Adipocyte (in vitro differentiated cells): Measurements from ENCODE around the gene DCANP1.

Experiments
- DNase-seq: peaks from one replicate; pipeline ENCODE4 v3.0.0-alpha.2; 2015; ENCODE audit warnings: low read depth
- H3K27me3 ChIP-seq: replicated peaks from 2 replicates; pipeline ENCODE4 v1.7.0; 2013; ENCODE audit warnings: mild to moderate bottlenecking, low read length, moderate library complexity; ENCODE audit not compliant: control insufficient read depth, insufficient read depth
- H3K36me3 ChIP-seq: 2 replicates; pipeline ENCODE4 v1.7.0; 2013; ENCODE audit warnings: low read length, mild to moderate bottlenecking, moderate library complexity; ENCODE audit not compliant: control insufficient read depth, insufficient read depth, severe bottlenecking
- H3K4me1 ChIP-seq: 2 replicates; pipeline ENCODE4 v1.7.0; 2013; ENCODE audit warnings: mild to moderate bottlenecking, low read length, moderate library complexity; ENCODE audit not compliant: control insufficient read depth, insufficient read depth
- H3K4me3 ChIP-seq: 2 replicates; pipeline ENCODE4 v1.7.0; 2013; ENCODE audit warnings: mild to moderate bottlenecking, low read length, moderate library complexity
- H3K9ac ChIP-seq: 2 replicates; pipeline ENCODE4 v1.7.0; 2013; ENCODE audit warnings: mild to moderate bottlenecking, low read length, moderate library complexity
- H3K9me3 ChIP-seq: 2 replicates; pipeline ENCODE4 v1.7.0; 2013; ENCODE audit warnings: mild to moderate bottlenecking, low read length, moderate library complexity; ENCODE audit not compliant: control insufficient read depth

DCANP1 gene

DNA sequence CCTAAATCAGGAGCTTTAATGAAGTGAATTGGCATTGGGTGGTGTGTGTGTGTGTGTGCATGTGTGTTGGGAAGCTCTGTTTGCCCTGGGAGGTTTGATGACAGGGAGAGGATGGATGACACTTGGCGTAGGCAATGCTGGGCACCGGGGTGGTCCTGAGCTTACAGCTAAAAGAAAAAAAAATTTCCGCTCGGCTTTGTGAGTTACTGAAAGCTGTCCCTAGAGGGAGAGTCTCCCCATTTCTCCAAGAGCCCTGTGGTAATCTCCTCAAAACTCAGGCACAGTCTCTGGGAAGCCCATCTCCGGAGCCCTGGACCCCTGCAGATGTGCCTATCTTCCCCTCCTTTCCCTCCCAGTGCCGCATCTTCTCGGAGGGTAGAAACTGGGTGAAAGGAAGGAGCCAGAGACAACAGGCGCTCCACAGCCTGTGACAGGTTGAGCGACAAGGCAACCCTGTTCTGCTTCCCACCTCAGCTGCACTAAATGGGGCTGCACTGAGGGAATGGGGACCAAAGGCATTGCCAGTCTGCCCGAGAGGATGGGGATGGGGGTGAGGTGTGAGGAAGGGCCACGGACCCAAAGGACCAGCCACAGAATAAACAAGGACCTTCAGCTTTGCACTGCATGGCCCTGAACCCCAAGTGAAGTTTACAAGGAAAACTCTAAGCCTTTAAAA is 40.8 kb upstream of the DCANP1 start:
- H3K9me3 ChIP-seq, result no peaks in the 10 kb centered on the region
- no peaks in the 10 kb centered on the region for H3K36me3 ChIP-seq
- H3K9ac ChIP-seq, result peak overlapping the region; percentile 68
- H3K4me3 ChIP-seq, result peak overlapping the region; percentile 66
- no peak for DNase-seq
- peaks cover 26% of the 10 kb centered on the region for H3K4me1 ChIP-seq
- peaks cover 42% of the 10 kb centered on the region for H3K27me3 ChIP-seq

DNA sequence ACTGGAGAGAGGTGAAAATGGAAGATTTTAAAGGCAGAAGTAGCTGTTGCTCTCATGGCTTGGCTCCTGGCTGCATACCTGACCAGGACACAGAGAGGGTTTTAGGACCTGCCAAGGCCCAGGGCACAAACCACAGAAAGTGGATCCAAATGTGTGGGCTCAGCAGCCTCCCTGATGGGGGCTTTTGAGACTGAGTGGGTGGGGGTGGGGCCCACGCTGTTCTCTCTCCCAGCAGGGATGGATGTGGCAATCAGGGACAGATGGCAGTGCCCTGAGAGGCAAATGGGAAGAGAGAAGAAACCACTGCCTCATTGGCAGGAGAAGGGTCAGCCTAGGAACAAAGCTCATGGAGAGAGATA is 39.9 kb upstream of the DCANP1 start:
- Histone ChIP-seq H3K4me1 (peaks cover 22% of the 10 kb centered on the region), H3K36me3 (no peaks in the 10 kb centered on the region), H3K9ac (no peak overlapping the region), H3K9me3 (no peaks in the 10 kb centered on the region), H3K27me3 (peaks cover 51% of the 10 kb centered on the region), H3K4me3 (no peak overlapping the region)
- no peak for DNase-seq

DNA sequence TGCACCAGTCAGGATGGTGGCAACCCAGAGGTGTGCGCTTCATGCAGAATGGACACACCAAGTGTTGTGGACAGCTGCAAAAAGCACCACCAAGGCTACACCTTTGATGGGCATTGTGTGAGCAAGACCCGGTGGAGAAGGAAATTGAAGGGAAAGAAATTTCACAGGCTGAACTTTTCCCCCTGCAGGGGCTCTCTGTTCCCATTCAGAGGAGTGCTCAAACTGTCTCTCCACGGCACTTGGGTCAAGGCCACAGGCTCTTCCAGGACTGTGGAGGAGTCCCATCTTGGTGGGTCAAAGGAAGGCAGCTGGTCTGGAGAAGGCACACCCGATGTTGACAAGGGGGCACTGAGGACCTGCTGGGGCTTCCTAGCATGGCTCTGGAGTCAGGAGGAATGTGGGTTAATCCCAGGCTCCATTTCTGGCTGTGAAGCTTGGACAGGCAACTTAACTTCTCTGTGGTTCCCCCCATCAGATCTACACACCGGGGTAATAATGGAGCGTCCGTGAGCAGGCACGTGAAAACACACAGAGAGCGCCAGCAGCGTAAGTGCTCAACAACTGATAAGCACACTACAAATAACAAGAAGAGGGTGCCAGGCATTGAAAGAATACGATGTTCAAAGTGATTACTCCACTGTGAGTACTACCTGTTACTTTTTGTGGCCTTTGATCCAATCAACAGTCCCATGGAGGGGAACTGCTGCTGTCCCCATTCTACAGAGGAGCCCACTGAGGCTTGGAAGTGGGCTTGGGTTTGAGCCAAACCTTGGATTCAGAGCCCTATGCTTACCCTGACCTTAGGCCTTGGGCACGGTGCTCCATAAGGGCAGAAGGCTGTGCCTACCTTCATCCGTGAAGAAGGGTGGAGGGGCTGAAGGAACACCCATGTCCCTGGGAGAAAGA is 39.2 kb upstream of the DCANP1 start:
- Histone ChIP-seq H3K36me3 (no peaks in the 10 kb centered on the region), H3K27me3 (peaks cover 56% of the 10 kb centered on the region), H3K9me3 (no peaks in the 10 kb centered on the region), H3K9ac (no peak overlapping the region), H3K4me3 (no peak overlapping the region), H3K4me1 (peaks cover 22% of the 10 kb centered on the region)
- no peak for DNase-seq

DNA sequence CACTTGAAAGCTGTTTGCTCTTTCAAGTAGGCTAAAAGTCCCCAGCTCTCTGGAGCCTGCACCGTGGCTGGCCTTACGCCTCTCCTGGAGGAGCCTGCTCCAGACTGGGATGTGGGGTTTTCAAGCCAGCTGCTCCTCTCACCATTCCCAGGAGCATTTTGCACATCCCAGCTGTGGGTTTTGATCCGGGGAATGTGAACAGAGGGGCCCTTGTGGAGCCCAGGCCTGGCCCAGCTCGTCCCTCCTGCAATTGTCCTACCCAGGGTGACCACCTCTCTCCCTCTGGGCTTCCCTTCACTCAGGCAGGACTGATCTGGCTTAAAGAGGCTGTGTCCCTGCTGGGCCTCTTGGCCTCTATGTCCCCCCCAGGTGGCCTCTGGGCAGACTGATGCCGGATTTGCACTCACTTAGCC is 37.5 kb upstream of the DCANP1 start:
- no peaks in the 10 kb centered on the region for H3K9me3 ChIP-seq
- H3K4me3 ChIP-seq, result no peak overlapping the region
- no peak for DNase-seq
- peaks cover 17% of the 10 kb centered on the region for H3K4me1 ChIP-seq
- H3K27me3 ChIP-seq, result peaks cover 55% of the 10 kb centered on the region
- no peak overlapping the region for H3K9ac ChIP-seq
- no peaks in the 10 kb centered on the region for H3K36me3 ChIP-seq

DNA sequence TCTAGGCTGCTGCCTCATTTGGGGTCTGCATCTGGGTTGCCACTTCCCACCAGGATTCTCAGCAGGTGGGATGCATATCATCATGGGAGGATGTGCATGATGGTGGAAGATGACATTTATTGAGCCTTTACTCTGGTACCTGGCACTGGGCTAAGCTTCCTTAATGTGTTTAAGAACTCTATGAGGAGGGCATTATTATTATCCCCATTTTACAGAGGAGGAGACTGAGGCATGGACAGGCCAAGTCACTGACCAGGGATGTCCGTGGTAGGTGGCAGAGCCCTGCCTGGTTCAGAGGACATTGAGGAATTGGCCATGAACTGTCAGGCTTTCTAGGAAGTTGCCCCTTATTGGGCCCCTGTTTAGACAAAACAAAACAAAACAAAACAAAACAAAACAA is 36.1 kb upstream of the DCANP1 start:
- Histone ChIP-seq H3K36me3 (no peaks in the 10 kb centered on the region), H3K27me3 (peaks cover 63% of the 10 kb centered on the region), H3K9ac (no peak overlapping the region), H3K4me3 (no peak overlapping the region), H3K9me3 (no peaks in the 10 kb centered on the region), H3K4me1 (peaks cover 6% of the 10 kb centered on the region)
- DNase-seq, result no peak

DNA sequence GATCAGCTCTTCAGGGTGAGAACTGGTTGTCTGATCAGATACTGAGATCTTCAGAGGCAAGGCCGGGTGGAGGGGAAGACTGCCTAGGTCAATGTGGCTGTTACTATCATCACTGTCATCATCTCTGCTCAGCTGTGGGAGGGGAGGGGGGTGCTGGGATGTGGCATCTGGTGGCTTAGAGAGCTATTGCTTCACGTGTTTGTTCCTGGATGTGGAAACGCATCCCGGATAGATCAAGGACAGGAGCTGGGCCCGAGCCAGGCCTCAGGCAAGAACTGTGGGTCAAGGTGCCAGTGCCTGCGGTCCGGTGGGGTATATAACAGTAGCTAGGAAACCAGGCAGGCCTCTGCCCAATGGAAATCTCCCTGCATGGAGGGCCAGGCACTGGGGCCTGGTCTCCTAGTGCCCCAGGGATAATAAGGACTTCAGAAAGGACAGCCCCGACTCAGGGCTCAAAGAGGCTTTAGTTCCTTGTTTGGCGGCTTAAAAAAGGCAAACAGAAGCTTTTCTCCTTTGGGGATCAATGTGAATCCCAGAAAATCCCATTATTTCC is 35.3 kb upstream of the DCANP1 start:
- Histone ChIP-seq H3K9ac (no peak overlapping the region), H3K4me3 (no peak overlapping the region), H3K9me3 (no peaks in the 10 kb centered on the region), H3K4me1 (peaks cover 3% of the 10 kb centered on the region), H3K36me3 (no peaks in the 10 kb centered on the region), H3K27me3 (peaks cover 68% of the 10 kb centered on the region)
- DNase-seq, result no peak

DNA sequence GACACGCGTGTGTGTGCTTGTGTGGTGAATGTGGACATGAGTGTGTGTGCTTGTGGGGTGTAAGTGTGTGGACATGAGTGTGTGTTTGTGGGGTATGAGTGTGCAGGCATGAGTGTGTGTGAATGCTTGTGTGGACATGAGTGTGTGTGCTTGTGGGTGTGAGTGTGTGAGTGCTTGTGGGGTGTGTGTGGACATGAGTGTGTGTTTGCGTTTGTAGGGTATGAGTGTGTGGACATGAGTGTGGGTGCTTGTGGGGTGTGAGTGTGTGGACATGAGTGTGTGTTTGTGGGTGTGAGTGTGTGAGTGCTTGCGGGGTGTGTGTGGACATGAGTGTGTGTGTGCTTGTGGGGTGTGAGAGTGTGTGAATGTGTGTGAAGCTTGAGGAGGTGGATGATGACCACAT is 34.8 kb upstream of the DCANP1 start:
- H3K27me3 ChIP-seq, result peaks cover 65% of the 10 kb centered on the region

DNA sequence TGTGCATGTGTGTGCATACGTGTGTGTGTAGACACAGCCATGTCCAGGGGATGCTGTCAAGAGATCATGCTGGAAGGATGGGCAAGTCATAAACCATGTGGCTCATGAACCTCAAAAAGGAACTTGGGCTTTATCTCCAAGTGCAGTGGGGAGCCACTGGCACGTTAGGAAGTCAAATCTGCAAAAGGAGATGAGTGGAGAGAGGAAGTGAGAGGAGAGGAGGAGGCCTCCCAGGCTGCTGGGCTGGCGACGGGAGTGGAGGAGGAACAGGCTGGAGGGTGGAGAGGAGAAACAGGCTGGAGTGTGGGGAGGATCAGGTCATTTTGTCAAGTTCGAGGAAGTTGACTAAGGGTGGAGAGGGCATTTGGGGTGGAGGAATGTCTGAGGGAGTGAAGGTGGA is 34.2 kb upstream of the DCANP1 start:
- Histone ChIP-seq H3K36me3 (no peaks in the 10 kb centered on the region), H3K4me3 (no peak overlapping the region), H3K4me1 (no peaks in the 10 kb centered on the region), H3K9me3 (no peaks in the 10 kb centered on the region), H3K9ac (no peak overlapping the region), H3K27me3 (peaks cover 65% of the 10 kb centered on the region)
- no peak for DNase-seq

More for the DNA sequence above, 34.8 kb upstream of the DCANP1 start:
- no peak for DNase-seq
- no peaks in the 10 kb centered on the region for H3K9me3 ChIP-seq
- H3K4me3 ChIP-seq, result no peak overlapping the region
- H3K4me1 ChIP-seq, result no peaks in the 10 kb centered on the region
- no peak overlapping the region for H3K9ac ChIP-seq
- H3K36me3 ChIP-seq, result no peaks in the 10 kb centered on the region

DNA sequence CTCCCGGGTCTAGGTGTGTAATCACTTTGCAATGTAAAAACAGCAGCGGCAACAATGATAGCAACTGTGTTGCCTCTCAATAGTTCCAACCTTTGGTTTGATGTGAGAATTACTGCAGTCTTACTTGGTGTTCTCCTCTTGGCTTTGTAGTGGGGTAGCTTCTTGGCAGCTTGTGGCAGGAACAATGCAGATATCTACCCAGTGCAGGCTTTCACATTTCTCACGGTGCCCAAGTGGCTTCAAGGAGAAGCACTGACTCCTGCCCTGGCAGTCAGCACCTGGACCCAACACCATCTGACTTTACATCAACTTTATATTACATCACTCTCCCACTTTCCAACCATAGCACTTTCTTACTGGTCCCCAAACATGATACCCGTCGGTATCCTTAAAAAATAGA is 33.4 kb upstream of the DCANP1 start:
- no peak for DNase-seq
- Histone ChIP-seq H3K27me3 (peaks cover 67% of the 10 kb centered on the region), H3K9me3 (no peaks in the 10 kb centered on the region), H3K4me3 (no peak overlapping the region), H3K9ac (no peak overlapping the region), H3K36me3 (no peaks in the 10 kb centered on the region), H3K4me1 (no peaks in the 10 kb centered on the region)

DNA sequence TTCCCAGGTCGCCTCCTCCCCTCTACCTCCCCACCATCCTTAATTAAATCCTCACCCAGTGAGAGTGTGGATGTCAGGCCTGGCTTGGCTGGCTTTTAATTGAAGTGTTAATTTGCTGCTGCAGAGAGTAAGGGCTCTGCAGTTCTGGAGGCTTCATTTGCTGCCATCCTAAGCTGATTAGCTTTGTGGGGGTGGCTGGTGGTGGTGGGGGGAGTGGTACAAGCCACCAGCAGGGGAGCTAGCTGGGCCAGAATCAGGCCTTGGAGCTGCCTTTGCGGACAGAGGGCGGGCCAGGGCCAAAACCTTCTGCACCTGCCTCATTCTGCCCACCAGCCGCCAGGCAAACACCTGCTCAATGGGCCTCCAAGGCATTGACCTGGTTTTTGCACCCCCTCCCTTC is 31.8 kb upstream of the DCANP1 start:
- Histone ChIP-seq H3K4me1 (no peaks in the 10 kb centered on the region), H3K27me3 (peaks cover 72% of the 10 kb centered on the region), H3K36me3 (no peaks in the 10 kb centered on the region), H3K9ac (no peak overlapping the region), H3K4me3 (no peak overlapping the region), H3K9me3 (no peaks in the 10 kb centered on the region)
- no peak for DNase-seq

DNA sequence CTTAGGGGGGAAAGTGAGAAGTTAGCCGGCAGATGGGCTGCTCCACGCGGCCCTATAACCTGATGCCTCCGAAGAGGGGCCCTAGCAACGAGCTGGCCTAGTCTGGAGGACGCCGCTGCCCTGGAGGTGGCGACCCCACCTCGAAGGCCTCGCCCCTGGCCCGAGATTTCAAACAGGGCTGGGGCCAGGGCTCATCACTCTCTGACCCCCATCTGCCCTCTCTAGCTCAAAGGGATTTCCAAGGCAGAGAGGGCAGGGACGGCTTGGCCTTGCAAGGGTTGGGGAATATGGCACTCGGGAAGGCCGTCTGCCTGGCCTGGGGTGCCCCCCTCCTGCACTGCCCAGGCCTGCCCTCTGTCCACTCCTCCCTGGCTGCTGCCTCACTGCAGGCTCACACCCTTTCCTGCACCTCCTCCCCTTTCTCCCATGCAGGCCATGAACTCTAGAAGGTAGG is 30.5 kb upstream of the DCANP1 start:
- Histone ChIP-seq H3K9ac (no peak overlapping the region), H3K9me3 (no peaks in the 10 kb centered on the region), H3K27me3 (peaks cover 79% of the 10 kb centered on the region), H3K36me3 (no peaks in the 10 kb centered on the region), H3K4me1 (no peaks in the 10 kb centered on the region), H3K4me3 (no peak overlapping the region)
- no peak for DNase-seq
